K562 (cell line): ENCODE measurements around the gene UGT3A2. TPM values are rescaled to one million over a fixed set of nuclear protein-coding genes. Genes with fewer than 3 reads are reported as not detected.

Experiments
- ATAC-seq: fragments of 200-7000 bp; cut with Tn5 transposase; 3 replicates; pipeline ENCODE4 v1.9.1; 2020; ENCODE audit warnings: moderate library complexity
- BruUV-seq: library from RNA; stranded (reverse); fragments of 400-500 nt; replicated peaks from 2 replicates; lab custom pipeline; 2021; lab: Mats Ljungman, UMichigan
- CTCF ChIA-PET: fragments of 300-600 bp; formaldehyde crosslinking; extraction: SDS; loops from one replicate; lab custom pipeline; 2021; ENCODE audit warnings: low intra/inter-chr PET ratio; lab: Yijun Ruan, JAX
- POLR2A ChIA-PET: fragments of 300-600, 350-650 bp; sonication (Branson Sonifier 250); formaldehyde crosslinking; extraction: SDS; loops from one replicate; lab custom pipeline; 2021; ENCODE audit warnings: antibody characterized with exemption, inconsistent platforms; lab: Yijun Ruan, JAX
- DNase-seq, 4 experiments: peaks; one replicate each; pipeline versions ENCODE4 v3.0.0 to v3.0.0-alpha.2; 2011 to 2018; ENCODE audit warnings: low spot score in 3 of 4, mixed read lengths in 3 of 4; ENCODE audit errors: extremely low read depth in 1 of 4
- FAIRE-seq: peaks from 2 replicates; lab custom pipeline; 2011; peaks lifted over from hg19 to GRCh38; lab: Jason Lieb, UNC
- H2AFZ ChIP-seq: 2 replicates; pipeline ENCODE4 v1.6.0; 2011; ENCODE audit warnings: low read depth, low read length, control low read depth, inconsistent platforms
- H3K27ac ChIP-seq: fragments of 200-600 bp; 3 replicates; pipeline ENCODE4 v1.8.0; 2011; ENCODE audit warnings: low read depth, mild to moderate bottlenecking, control low read depth, inconsistent platforms, low read length, moderate library complexity, mixed read lengths; ENCODE audit errors: extremely low read depth
- H3K27me3 ChIP-seq, 2 experiments: fragments of 300-600 bp in 1 of 2; 2 replicates in 1 of 2; 3 replicates in 1 of 2; pipeline versions ENCODE4 v1.6.0 to v1.8.0; 2011; ENCODE audit warnings: inconsistent platforms in 2 of 2, low read length in 2 of 2, mild to moderate bottlenecking in 1 of 2, mixed read lengths in 1 of 2, moderate library complexity in 1 of 2; ENCODE audit not compliant: control insufficient read depth in 2 of 2, insufficient read depth in 2 of 2
- H3K36me3 ChIP-seq: fragments of 300-600 bp; 3 replicates; pipeline ENCODE4 v1.8.0; 2011; ENCODE audit warnings: mild to moderate bottlenecking, low read length, inconsistent platforms; ENCODE audit not compliant: control insufficient read depth, insufficient read depth
- H3K4me1 ChIP-seq, 2 experiments: fragments of 200-600 bp in 1 of 2; replicated peaks in 1 of 2; 2 replicates in 1 of 2; 3 replicates in 1 of 2; pipeline versions ENCODE4 v1.5.1 to v1.8.0; 2011; ENCODE audit warnings: inconsistent platforms in 2 of 2, low read length in 2 of 2, mild to moderate bottlenecking in 1 of 2, mixed read lengths in 1 of 2, moderate library complexity in 1 of 2; ENCODE audit not compliant: control insufficient read depth in 2 of 2, insufficient read depth in 2 of 2
- H3K4me2 ChIP-seq: 2 replicates; pipeline ENCODE4 v1.6.1; 2011; ENCODE audit warnings: low read length, control low read depth, inconsistent platforms, mixed read lengths; ENCODE audit not compliant: insufficient read depth
- H3K4me3 ChIP-seq: fragments of 200-600 bp; sonication (generic), shearing (Covaris generic); 2 replicates; pipeline ENCODE4 v1.5.1; 2016; ENCODE audit warnings: control low read depth, inconsistent platforms
- H3K79me2 ChIP-seq: fragments of 200-600 bp; 3 replicates; pipeline ENCODE4 v1.8.0; 2011; ENCODE audit warnings: low read length, inconsistent platforms; ENCODE audit not compliant: control insufficient read depth, insufficient read depth
- H3K9ac ChIP-seq, 2 experiments: 2 replicates each; pipeline versions ENCODE4 v1.6.0 to v1.6.1; 2011; ENCODE audit warnings: low read depth in 2 of 2, low read length in 2 of 2, control low read depth in 1 of 2, inconsistent platforms in 1 of 2, mild to moderate bottlenecking in 1 of 2, mixed read lengths in 1 of 2; ENCODE audit not compliant: insufficient read depth in 1 of 2
- H3K9me1 ChIP-seq: one replicate; pipeline ENCODE4 v1.6.0; 2011; ENCODE audit warnings: inconsistent platforms, mild to moderate bottlenecking, low read length, moderate library complexity; ENCODE audit not compliant: control insufficient read depth, insufficient read depth
- H3K9me3 ChIP-seq: replicated peaks from 2 replicates; pipeline ENCODE4 v1.5.1; 2011; ENCODE audit warnings: low read depth, low read length, inconsistent platforms; ENCODE audit not compliant: control insufficient read depth, insufficient read depth
- H4K20me1 ChIP-seq: replicated peaks from 2 replicates; pipeline ENCODE4 v1.6.1; 2011; ENCODE audit warnings: low read length, inconsistent platforms, mixed read lengths; ENCODE audit not compliant: control insufficient read depth, insufficient read depth
- ARNT ChIP-seq, 2 experiments: fragments of 450-650 bp; IDR thresholded peaks; 2 replicates each; pipeline ENCODE4 v1.6.1; 2016; ENCODE audit warnings: mild to moderate bottlenecking in 1 of 2
- CHCHD3 ChIP-seq: fragments of 250-450 bp; sonication (Bioruptor Pico); IDR thresholded peaks from 2 replicates; pipeline ENCODE4 v2.1.2; 2022; ENCODE audit warnings: mild to moderate bottlenecking
- NCOA4 ChIP-seq: fragments of 450-650 bp; IDR thresholded peaks from 2 replicates; pipeline ENCODE4 v1.6.1; 2018; ENCODE audit warnings: mild to moderate bottlenecking; ENCODE audit not compliant: partially characterized antibody
- SIN3A ChIP-seq, 2 experiments: fragments of 150-350 bp in 1 of 2; IDR thresholded peaks; 2 replicates each; pipeline ENCODE4 v1.6.1; 2011 to 2016; ENCODE audit warnings: borderline replicate concordance in 2 of 2, low read depth in 2 of 2, low read length in 2 of 2, mild to moderate bottlenecking in 2 of 2, moderate library complexity in 2 of 2; ENCODE audit not compliant: control insufficient read depth in 1 of 2
- ZFPM2 ChIP-seq: fragments of 250-450 bp; sonication (Bioruptor Pico); IDR thresholded peaks from 2 replicates; pipeline ENCODE4 v1.5.1; 2022; ENCODE audit warnings: mild to moderate bottlenecking
- ZNF695 ChIP-seq: fragments of 450-650 bp; formaldehyde crosslinking; IDR thresholded peaks from 2 replicates; pipeline ENCODE4 v1.4.0; 2020; ENCODE audit warnings: mild to moderate bottlenecking, moderate library complexity
- WGBS: fragments of 100-300 bp; shearing (Covaris generic); methylation state at CpG from one replicate; pipeline ENCODE4 v1.1.6; 2016; ENCODE audit warnings: low coverage, mixed read lengths; ENCODE audit not compliant: insufficient coverage; ENCODE audit errors: missing lambda C conversion rate; 5-methylcytosine and 5-hydroxymethylcytosine counted together
- in situ Hi-C: fragments of 300-500 bp; cut with MboI; formaldehyde crosslinking; loops from 4 replicates; pipeline ENCODE4 v1.15.0; 2018; ENCODE audit warnings: inconsistent platforms, mixed read lengths
- intact Hi-C: fragments of 100-400 bp; cut with micrococcal nuclease; formaldehyde crosslinking; loops from 2 replicates; pipeline ENCODE4 v1.14.2; 2022
- polyA plus RNA-seq, 8 experiments: library from polyadenylated mRNA; depleted of rRNA in 4 of 8; stranded (reverse) in 5 of 8; unstranded in 3 of 8; fragments of >200 nt; fragmentation: Nextera tagmentation in 2 of 8; fragmentation: Illumina TruSeq in 1 of 8; extraction: Ambion mirVana in 2 of 8; extraction: Trizol in 1 of 8; gene quantifications; 2 replicates each; pipeline versions ENCODE4 v1.2.1 to v1.2.3, GENCODE V29; 2011 to 2014; ENCODE audit warnings: inconsistent platforms in 1 of 8, missing spikeins in 1 of 8
- total RNA-seq, 7 experiments: library from RNA; depleted of rRNA in 6 of 7; stranded (reverse); fragments of >200 nt in 6 of 7; fragmentation: Illumina TruSeq in 2 of 7; extraction: Trizol in 2 of 7; gene quantifications; 2 replicates each; pipeline versions ENCODE4 v1.2.1 to v1.2.3, GENCODE V29; 2011 to 2021; ENCODE audit warnings: low replicate concordance in 1 of 7
- TF ChIP-seq, protein P1 (sequence below): sonication (generic); formaldehyde crosslinking; IDR thresholded peaks from 2 replicates; pipeline ENCODE4 v1.8.0; 2022; ENCODE audit warnings: mild to moderate bottlenecking, missing genetic modification reagents
- TF ChIP-seq, protein P2 (sequence below): fragments of 450-650 bp; IDR thresholded peaks from 2 replicates; pipeline ENCODE4 v1.6.1; 2016

Gene UGT3A2
- total and polyA plus RNA-seq, 9 of the 15 experiments (the other 6 are each of a cell fraction or from before 2014, with no cell fraction given), result not detected

DNA sequence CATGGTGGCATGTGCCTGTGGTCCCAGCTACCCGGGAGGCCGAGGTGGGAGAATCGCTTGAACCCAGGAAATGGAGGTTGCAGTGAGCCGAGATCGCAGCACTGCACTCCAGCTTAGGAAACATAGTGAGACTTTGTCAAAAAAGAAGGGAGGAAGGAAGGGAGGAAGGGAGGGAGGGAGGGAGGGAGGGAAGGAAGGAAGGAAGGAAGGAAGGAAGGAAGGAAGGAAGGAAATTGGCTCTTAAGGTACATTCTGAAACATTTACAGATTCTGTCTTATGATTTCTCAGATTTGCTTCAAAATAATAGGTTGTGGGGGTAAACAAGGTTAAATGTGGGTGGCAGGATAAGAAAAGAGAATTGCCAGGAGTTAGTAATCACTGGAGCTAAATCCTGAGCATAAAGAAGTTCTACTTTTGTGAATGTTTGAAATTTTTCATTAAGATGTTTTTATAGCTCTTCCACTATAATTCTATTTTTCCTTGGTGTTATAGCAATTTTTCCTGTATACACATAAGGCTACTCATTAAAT, 2.1 kb upstream of the UGT3A2 start:
- 2% methylated on average over 5 of the region's 5 CpGs for WGBS
- Histone ChIP-seq H3K9me3 (no peaks in the 10 kb centered on the region), H3K9ac (no peak overlapping the region), H4K20me1 (no peaks in the 10 kb centered on the region), H3K4me3 (no peak overlapping the region), H3K27ac (no peak overlapping the region), H3K79me2 (no peaks in the 10 kb centered on the region), H3K4me1 (no peaks in the 10 kb centered on the region), H3K27me3 (peaks cover 12 to 20% of the 10 kb centered on the region in 2 experiments), H3K4me2 (no peak overlapping the region), H3K36me3 (no peaks in the 10 kb centered on the region), H2AFZ (no peak overlapping the region), H3K9me1 (no peaks in the 10 kb centered on the region)
- no peak for FAIRE-seq
- in situ Hi-C loops, result no loop called here
- DNase-seq, result no peak
- BruUV-seq, result no TSS peak
- ChIA-PET POLR2A (no interaction called here), CTCF (no interaction called here)
- TF ChIP-seq SIN3A (IDR thresholded peaks at IDR 0.05; ENCODE audit: borderline replicate concordance in 2 of 2, control insufficient read depth in 1 of 2, low read depth in 2 of 2, low read length in 2 of 2), result no peak
- TF ChIP-seq ZFPM2 (CRISPR knock-in tag), result no peak
- no peak for TF ChIP-seq ZNF695 (CRISPR knock-in tag)
- TF ChIP-seq ARNT (IDR thresholded peaks at IDR 0.05), result no peak
- TF ChIP-seq NCOA4, result no peak
- TF ChIP-seq, protein P1, sequence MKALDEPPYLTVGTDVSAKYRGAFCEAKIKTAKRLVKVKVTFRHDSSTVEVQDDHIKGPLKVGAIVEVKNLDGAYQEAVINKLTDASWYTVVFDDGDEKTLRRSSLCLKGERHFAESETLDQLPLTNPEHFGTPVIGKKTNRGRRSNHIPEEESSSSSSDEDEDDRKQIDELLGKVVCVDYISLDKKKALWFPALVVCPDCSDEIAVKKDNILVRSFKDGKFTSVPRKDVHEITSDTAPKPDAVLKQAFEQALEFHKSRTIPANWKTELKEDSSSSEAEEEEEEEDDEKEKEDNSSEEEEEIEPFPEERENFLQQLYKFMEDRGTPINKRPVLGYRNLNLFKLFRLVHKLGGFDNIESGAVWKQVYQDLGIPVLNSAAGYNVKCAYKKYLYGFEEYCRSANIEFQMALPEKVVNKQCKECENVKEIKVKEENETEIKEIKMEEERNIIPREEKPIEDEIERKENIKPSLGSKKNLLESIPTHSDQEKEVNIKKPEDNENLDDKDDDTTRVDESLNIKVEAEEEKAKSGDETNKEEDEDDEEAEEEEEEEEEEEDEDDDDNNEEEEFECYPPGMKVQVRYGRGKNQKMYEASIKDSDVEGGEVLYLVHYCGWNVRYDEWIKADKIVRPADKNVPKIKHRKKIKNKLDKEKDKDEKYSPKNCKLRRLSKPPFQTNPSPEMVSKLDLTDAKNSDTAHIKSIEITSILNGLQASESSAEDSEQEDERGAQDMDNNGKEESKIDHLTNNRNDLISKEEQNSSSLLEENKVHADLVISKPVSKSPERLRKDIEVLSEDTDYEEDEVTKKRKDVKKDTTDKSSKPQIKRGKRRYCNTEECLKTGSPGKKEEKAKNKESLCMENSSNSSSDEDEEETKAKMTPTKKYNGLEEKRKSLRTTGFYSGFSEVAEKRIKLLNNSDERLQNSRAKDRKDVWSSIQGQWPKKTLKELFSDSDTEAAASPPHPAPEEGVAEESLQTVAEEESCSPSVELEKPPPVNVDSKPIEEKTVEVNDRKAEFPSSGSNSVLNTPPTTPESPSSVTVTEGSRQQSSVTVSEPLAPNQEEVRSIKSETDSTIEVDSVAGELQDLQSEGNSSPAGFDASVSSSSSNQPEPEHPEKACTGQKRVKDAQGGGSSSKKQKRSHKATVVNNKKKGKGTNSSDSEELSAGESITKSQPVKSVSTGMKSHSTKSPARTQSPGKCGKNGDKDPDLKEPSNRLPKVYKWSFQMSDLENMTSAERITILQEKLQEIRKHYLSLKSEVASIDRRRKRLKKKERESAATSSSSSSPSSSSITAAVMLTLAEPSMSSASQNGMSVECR, result no peak
- no peak for TF ChIP-seq CHCHD3 (CRISPR knock-in tag)
- TF ChIP-seq, protein P2, sequence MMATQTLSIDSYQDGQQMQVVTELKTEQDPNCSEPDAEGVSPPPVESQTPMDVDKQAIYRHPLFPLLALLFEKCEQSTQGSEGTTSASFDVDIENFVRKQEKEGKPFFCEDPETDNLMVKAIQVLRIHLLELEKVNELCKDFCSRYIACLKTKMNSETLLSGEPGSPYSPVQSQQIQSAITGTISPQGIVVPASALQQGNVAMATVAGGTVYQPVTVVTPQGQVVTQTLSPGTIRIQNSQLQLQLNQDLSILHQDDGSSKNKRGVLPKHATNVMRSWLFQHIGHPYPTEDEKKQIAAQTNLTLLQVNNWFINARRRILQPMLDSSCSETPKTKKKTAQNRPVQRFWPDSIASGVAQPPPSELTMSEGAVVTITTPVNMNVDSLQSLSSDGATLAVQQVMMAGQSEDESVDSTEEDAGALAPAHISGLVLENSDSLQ, result no peak
- intact Hi-C loops, result no loop called here
- no peak for ATAC-seq
